H1 (cell line): Measurements from ENCODE around the gene SPDEF. TPM values are rescaled to one million over a fixed set of nuclear protein-coding genes. Genes with fewer than 3 reads are reported as not detected.

ENCODE experiments used
- CTCF ChIA-PET: fragments of 300-600 bp; sonication (Branson Sonifier 250); formaldehyde crosslinking; loops from one replicate; lab custom pipeline; 2021; ENCODE audit not compliant: partially characterized antibody; lab: Charles Lee
- POLR2A ChIA-PET: fragments of 300-600 bp; sonication (Branson Sonifier 250); formaldehyde crosslinking; loops from one replicate; lab custom pipeline; 2021; ENCODE audit warnings: inconsistent platforms; ENCODE audit not compliant: partially characterized antibody; lab: Charles Lee
- DNase-seq, 2 experiments: peaks; one replicate each; pipeline versions ENCODE4 v3.0.0 to v3.0.0-alpha.2; 2010 to 2022; ENCODE audit warnings: low spot score in 2 of 2, low read depth in 1 of 2, mixed read lengths in 1 of 2
- FAIRE-seq: peaks from 2 replicates; lab custom pipeline; 2011; peaks lifted over from hg19 to GRCh38; lab: Jason Lieb, UNC
- H2AFZ ChIP-seq: 2 replicates; pipeline ENCODE4 v1.8.1; 2012; ENCODE audit warnings: low read length, inconsistent platforms
- H2AK5ac ChIP-seq: 2 replicates; pipeline ENCODE4 v1.6.1; 2013; ENCODE audit warnings: low read depth, low read length
- H2BK120ac ChIP-seq: replicated peaks from 2 replicates; pipeline ENCODE3; 2013; ENCODE audit warnings: low read depth, low read length, inconsistent platforms
- H2BK12ac ChIP-seq: 2 replicates; pipeline ENCODE4 v1.6.1; 2013; ENCODE audit warnings: low read depth, low read length
- H2BK15ac ChIP-seq: 2 replicates; pipeline ENCODE4 v1.6.1; 2013; ENCODE audit warnings: low read length
- H2BK20ac ChIP-seq: 2 replicates; pipeline ENCODE4 v1.6.1; 2013; ENCODE audit warnings: low read length
- H2BK5ac ChIP-seq: 2 replicates; pipeline ENCODE4 v1.6.1; 2013; ENCODE audit warnings: low read depth, low read length
- H3K14ac ChIP-seq: 2 replicates; pipeline ENCODE4 v1.6.1; 2013; ENCODE audit warnings: inconsistent platforms; ENCODE audit not compliant: insufficient read length
- H3K18ac ChIP-seq: 2 replicates; pipeline ENCODE4 v1.6.1; 2013; ENCODE audit warnings: low read length; ENCODE audit errors: extremely low read depth
- H3K23ac ChIP-seq: 2 replicates; pipeline ENCODE4 v1.6.1; 2013; ENCODE audit warnings: inconsistent platforms; ENCODE audit not compliant: insufficient read length
- H3K23me2 ChIP-seq: 2 replicates; pipeline ENCODE4 v1.6.1; 2013; ENCODE audit warnings: low read depth, low read length
- H3K27ac ChIP-seq: 2 replicates; pipeline ENCODE4 v1.6.1; 2011; ENCODE audit warnings: low read depth, low read length, inconsistent platforms
- H3K27me3 ChIP-seq, 4 experiments: replicated peaks in 1 of 4; 1 replicate in 1 of 4; 2 replicates in 3 of 4; pipeline versions ENCODE4 v1.6.1 to v1.8.1; 2011 to 2013; ENCODE audit warnings: low read length in 3 of 4, mild to moderate bottlenecking in 3 of 4, inconsistent platforms in 2 of 4, mixed read lengths in 2 of 4, moderate library complexity in 1 of 4; ENCODE audit not compliant: control insufficient read depth in 3 of 4, insufficient read depth in 3 of 4; ENCODE audit errors: extremely low read depth in 1 of 4
- H3K36me3 ChIP-seq, 4 experiments: 2 replicates each; pipeline versions ENCODE4 v1.6.1 to v1.8.1; 2011 to 2013; ENCODE audit warnings: mild to moderate bottlenecking in 4 of 4, low read length in 3 of 4, moderate library complexity in 2 of 4, control low read depth in 1 of 4, inconsistent platforms in 1 of 4; ENCODE audit not compliant: insufficient read depth in 4 of 4, control insufficient read depth in 2 of 4
- H3K4ac ChIP-seq: replicated peaks from 2 replicates; pipeline ENCODE3; 2013; ENCODE audit warnings: low read length, low read depth, mixed read lengths, inconsistent platforms; ENCODE audit not compliant: insufficient read length
- H3K4me1 ChIP-seq, 4 experiments: replicated peaks in 1 of 4; 1 replicate in 1 of 4; 2 replicates in 3 of 4; pipeline versions ENCODE4 v1.6.1 to v1.8.1; 2011 to 2013; ENCODE audit warnings: low read length in 3 of 4, inconsistent platforms in 2 of 4, mixed read lengths in 1 of 4; ENCODE audit not compliant: insufficient read depth in 4 of 4, control insufficient read depth in 3 of 4
- H3K4me2 ChIP-seq, 2 experiments: 2 replicates each; pipeline versions ENCODE4 v1.6.1 to v1.8.1; 2011 to 2013; ENCODE audit warnings: low read depth in 2 of 2, low read length in 2 of 2, control low read depth in 1 of 2, inconsistent platforms in 1 of 2, mild to moderate bottlenecking in 1 of 2; ENCODE audit not compliant: insufficient read depth in 1 of 2
- H3K4me3 ChIP-seq, 4 experiments: fragments of 200-600, 300-600 bp in 1 of 4; sonication (generic), shearing (Covaris generic), sonication (Bioruptor Twin) in 1 of 4; 2 replicates each; pipeline versions ENCODE4 v1.5.1 to v1.8.1; 2011 to 2016; ENCODE audit warnings: low read length in 4 of 4, low read depth in 3 of 4, control low read depth in 2 of 4, inconsistent platforms in 2 of 4, mild to moderate bottlenecking in 2 of 4, mixed read lengths in 1 of 4, moderate library complexity in 1 of 4; ENCODE audit not compliant: insufficient read depth in 2 of 4; ENCODE audit errors: extremely low read depth in 1 of 4
- H3K56ac ChIP-seq: replicated peaks from 2 replicates; pipeline ENCODE3; 2013; ENCODE audit warnings: low read depth, mild to moderate bottlenecking, mixed read lengths, low read length, inconsistent platforms; ENCODE audit not compliant: insufficient read length
- H3K79me1 ChIP-seq: 2 replicates; pipeline ENCODE4 v1.6.1; 2013; ENCODE audit warnings: low read depth, low read length, control low read depth
- H3K79me2 ChIP-seq, 2 experiments: 2 replicates each; pipeline versions ENCODE4 v1.6.1 to v1.8.1; 2012 to 2013; ENCODE audit warnings: low read length in 2 of 2, mild to moderate bottlenecking in 2 of 2, inconsistent platforms in 1 of 2; ENCODE audit not compliant: insufficient read depth in 2 of 2, control insufficient read depth in 1 of 2
- H3K9ac ChIP-seq, 4 experiments: replicated peaks in 1 of 4; 1 replicate in 1 of 4; 2 replicates in 3 of 4; pipeline versions ENCODE4 v1.6.1 to v1.8.1; 2011 to 2013; ENCODE audit warnings: low read depth in 3 of 4, low read length in 3 of 4, control low read depth in 2 of 4, mild to moderate bottlenecking in 2 of 4, moderate library complexity in 2 of 4, inconsistent platforms in 1 of 4; ENCODE audit errors: extremely low read depth in 1 of 4
- H3K9me3 ChIP-seq, 2 experiments: 2 replicates each; pipeline versions ENCODE4 v1.6.1 to v1.8.1; 2012 to 2013; ENCODE audit warnings: mild to moderate bottlenecking in 2 of 2, moderate library complexity in 2 of 2, control low read depth in 1 of 2, inconsistent platforms in 1 of 2, low read depth in 1 of 2, low read length in 1 of 2, mixed read lengths in 1 of 2; ENCODE audit not compliant: insufficient read depth in 2 of 2
- H4K20me1 ChIP-seq, 2 experiments: replicated peaks in 1 of 2; 2 replicates each; pipeline versions ENCODE3 to v1.8.1; 2011 to 2013; ENCODE audit warnings: inconsistent platforms in 2 of 2, low read length in 2 of 2, mild to moderate bottlenecking in 1 of 2; ENCODE audit not compliant: insufficient read depth in 2 of 2, control insufficient read depth in 1 of 2
- H4K5ac ChIP-seq: 2 replicates; pipeline ENCODE4 v1.6.1; 2013; ENCODE audit warnings: low read length, low read depth, mixed read lengths, inconsistent platforms; ENCODE audit not compliant: insufficient read length
- H4K8ac ChIP-seq: 2 replicates; pipeline ENCODE4 v1.8.0; 2013; ENCODE audit warnings: mild to moderate bottlenecking, moderate library complexity, low read length, inconsistent platforms; ENCODE audit not compliant: insufficient read depth; ENCODE audit errors: extremely low read depth
- H4K91ac ChIP-seq: replicated peaks from 2 replicates; pipeline ENCODE3; 2013; ENCODE audit warnings: low read length, mixed read lengths, inconsistent platforms; ENCODE audit not compliant: insufficient read length
- CTBP2 ChIP-seq: IDR thresholded peaks from 2 replicates; pipeline ENCODE4 v1.7.0; 2011; ENCODE audit warnings: borderline replicate concordance, mild to moderate bottlenecking, moderate library complexity, mixed read lengths, low read length; ENCODE audit not compliant: insufficient read depth, insufficient read length
- GABPA ChIP-seq: IDR thresholded peaks from 2 replicates; pipeline ENCODE4 v1.6.1; 2011; ENCODE audit warnings: mild to moderate bottlenecking, low read length, moderate library complexity, borderline replicate concordance; ENCODE audit not compliant: insufficient read depth
- KDM1A ChIP-seq: fragments of 200-600, 300-600 bp; sonication (generic); IDR thresholded peaks from 2 replicates; pipeline ENCODE4 v1.7.1; 2016; ENCODE audit warnings: mild to moderate bottlenecking, low read length, borderline replicate concordance
- NRF1 ChIP-seq: IDR thresholded peaks from 2 replicates; pipeline ENCODE4 v1.6.1; 2011; ENCODE audit warnings: mild to moderate bottlenecking, low read depth, low read length, improper control_type of control experiment
- RAD21 ChIP-seq, 2 experiments: IDR thresholded peaks in 1 of 2; conservative IDR thresholded peaks in 1 of 2; 2 replicates each; pipeline ENCODE4 v1.6.1; 2011; ENCODE audit warnings: low read depth in 2 of 2, low read length in 2 of 2, improper control_type of control experiment in 1 of 2, inconsistent platforms in 1 of 2, mild to moderate bottlenecking in 1 of 2, moderate library complexity in 1 of 2
- RFX5 ChIP-seq: IDR thresholded peaks from 2 replicates; pipeline ENCODE4 v1.6.1; 2011; ENCODE audit warnings: low read depth, low read length, improper control_type of control experiment, borderline replicate concordance
- SIX5 ChIP-seq: IDR thresholded peaks from 2 replicates; pipeline ENCODE4 v1.6.1; 2011; ENCODE audit warnings: mild to moderate bottlenecking, low read depth, low read length
- TEAD4 ChIP-seq: IDR thresholded peaks from 2 replicates; pipeline ENCODE4 v1.6.1; 2012; ENCODE audit warnings: low read depth, low read length, inconsistent platforms, mixed read lengths
- WGBS, 2 experiments: shearing (Covaris generic) in 1 of 2; methylation state at CpG; one replicate each; pipeline versions ENCODE4 v1.1.6 to v1.1.7; 2013 to 2015; ENCODE audit warnings: low lambda C conversion rate in 2 of 2, mixed read lengths in 2 of 2, inconsistent platforms in 1 of 2, low coverage in 1 of 2, missing lambda C conversion rate in 1 of 2; ENCODE audit not compliant: insufficient replicate concordance in 2 of 2, insufficient coverage in 1 of 2, insufficient read length in 1 of 2; ENCODE audit errors: extremely low coverage in 1 of 2, missing lambda C conversion rate in 1 of 2; 5-methylcytosine and 5-hydroxymethylcytosine counted together
- polyA plus RNA-seq, 7 experiments: library from polyadenylated mRNA; depleted of rRNA in 3 of 7; stranded (reverse) in 5 of 7; unstranded in 2 of 7; fragments of >200 nt in 5 of 7; fragments of 200-250 nt in 2 of 7; gene quantifications; 1 replicate in 5 of 7; 2 replicates in 1 of 7; 4 replicates in 1 of 7; pipeline versions ENCODE4 v1.2.1 to v1.2.3, GENCODE V29; 2011 to 2013; ENCODE audit warnings: missing spikeins in 2 of 7, mixed read lengths in 2 of 7
- total RNA-seq: library from RNA; stranded (reverse); fragmentation: NEBNext Ultra II Directional; extraction: Animal tissue kit (Norgen Biotek cat#: 25700); gene quantifications from 2 replicates; pipeline ENCODE4 v1.2.1, GENCODE V29; 2021

The SPDEF gene
- total and polyA plus RNA-seq, 2 of the 8 experiments (the other 6 are each of a cell fraction or from before 2014, with no cell fraction given): 0.15 to 0.30 TPM

GRCh38 chr6:34585108-34585507 lies 29.0 kb upstream of the SPDEF start:
- H4K20me1 ChIP-seq: peaks cover 3 to 10% of the 10 kb centered on the region in 2 experiments
- no peak overlapping the region for H4K91ac ChIP-seq
- no peak overlapping the region for H4K5ac ChIP-seq
- H2BK120ac ChIP-seq: no peak overlapping the region
- peaks cover 3 to 27% (median 16%) of the 10 kb centered on the region in 4 experiments; a peak in 6 of 7 replicates for H3K4me1 ChIP-seq
- 0 out of 2 replicates have a peak, but pooled peaks cover 2% of the 10 kb centered on the region for H3K23me2 ChIP-seq
- H3K56ac ChIP-seq: no peak overlapping the region
- ChIA-PET POLR2A (interaction anchor here (1.3 to 1.6 kb wide), 2 partner anchors 10 to 14 kb away, joined by 3 to 4 read pairs; no protein-coding TSS in a partner anchor), CTCF (interaction anchor here (0.6 to 4.3 kb wide), 10 partner anchors 10 to 158 kb away, joined by 3 to 20 read pairs (median 5); partner anchors contain the start of gene SPDEF)
- H3K79me1 ChIP-seq: peaks cover 11% of the 10 kb centered on the region
- H3K27me3 ChIP-seq: no peaks in the 10 kb centered on the region
- no peak overlapping the region for H3K14ac ChIP-seq
- H3K18ac ChIP-seq: no peak overlapping the region
- H2BK12ac ChIP-seq: no peak overlapping the region
- no peak overlapping the region for H3K23ac ChIP-seq
- H2BK15ac ChIP-seq: no peak overlapping the region
- no peak overlapping the region for H3K9ac ChIP-seq
- H4K8ac ChIP-seq: no peak overlapping the region
- TF ChIP-seq GABPA (no peak), SIX5 (no peak), NRF1 (no peak), RFX5 (no peak), KDM1A (no peak), TEAD4 (no peak), CTBP2 (no peak), RAD21 (IDR thresholded peaks at IDR 0.05 in 1 of 2, conservative IDR thresholded peaks at IDR 0.05 in 1 of 2; ENCODE audit: low read depth in 2 of 2, low read length in 2 of 2) (no peak)
- no peak overlapping the region for H3K27ac ChIP-seq
- no peak overlapping the region for H3K4ac ChIP-seq
- H3K4me3 ChIP-seq: no peak overlapping the region
- DNase-seq: no peak
- H2BK5ac ChIP-seq: no peak overlapping the region; the same call in 1 of the 2 replicates
- no peak overlapping the region for H2BK20ac ChIP-seq
- no peaks in the 10 kb centered on the region for H3K36me3 ChIP-seq
- H3K4me2 ChIP-seq: no peak overlapping the region
- H2AFZ ChIP-seq: no peak overlapping the region
- WGBS, 2 experiments: 91% methylated on average over 2 of the region's 2 CpGs; no CpG with 5 or more reads in 1 of the 2 experiments
- no peak for FAIRE-seq
- H3K9me3 ChIP-seq: no peaks in the 10 kb centered on the region
- 0 out of 4 replicates have a peak, but pooled peaks cover 0 to 3% of the 10 kb centered on the region in 2 experiments for H3K79me2 ChIP-seq
- H2AK5ac ChIP-seq: no peak overlapping the region
